ENCODE data around the gene TXNRD2.

DNA sequence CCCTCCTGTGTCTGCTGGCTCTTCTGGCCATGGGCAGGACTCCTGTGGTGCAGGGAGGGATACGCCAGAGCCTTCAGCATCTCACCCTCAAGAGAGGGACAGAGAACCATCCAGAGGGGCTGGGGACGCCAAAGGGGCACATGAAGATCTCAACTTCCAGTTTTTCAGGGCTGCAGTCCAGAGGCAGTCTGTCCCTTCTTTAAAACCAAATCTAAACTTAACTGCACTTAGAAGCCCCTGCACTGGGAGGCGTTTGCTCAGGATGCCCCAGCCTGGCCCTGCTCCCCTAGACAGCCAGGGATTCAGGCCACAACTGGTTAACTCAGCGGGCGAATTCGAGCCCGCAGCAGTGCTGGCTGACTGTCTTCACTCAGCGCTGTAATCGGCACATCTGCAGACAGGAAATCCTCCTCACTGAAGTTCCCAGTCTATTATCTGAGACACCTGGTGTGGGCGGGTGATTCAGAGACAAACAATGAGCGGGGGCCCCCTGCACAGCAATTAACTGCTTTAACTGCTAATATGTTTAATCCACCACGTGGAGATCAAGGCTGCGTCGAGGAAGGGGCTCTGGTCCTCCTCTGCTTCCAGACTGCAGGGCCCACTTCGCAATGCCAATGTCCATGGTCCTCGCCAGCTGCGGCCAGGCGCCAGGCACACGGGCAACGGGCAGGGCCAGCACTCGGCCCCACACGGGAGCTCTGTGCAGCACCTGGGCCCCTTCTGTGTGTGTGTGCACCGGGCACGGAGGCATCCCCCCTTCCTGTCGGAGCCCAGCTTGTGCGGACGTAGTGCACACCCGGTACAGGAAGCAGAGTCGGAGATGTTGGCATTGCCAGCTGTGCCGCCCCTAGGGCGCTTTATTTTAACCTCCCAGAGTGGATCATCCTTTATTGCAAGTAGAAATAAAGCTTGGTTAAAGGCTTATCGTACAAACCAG, 50.0 kb downstream of the TXNRD2 start:
- no peak for TF ChIP-seq CTCF (IDR thresholded peaks at IDR 0.05; ENCODE audit: insufficient read depth, low read depth, low read length)
- no peak for TF ChIP-seq EZH2 (IDR thresholded peaks at IDR 0.05; ENCODE audit: insufficient read depth, low read length)
